ENCODE data around the gene KIF2A. TPM values are rescaled to one million over a fixed set of nuclear protein-coding genes. Genes with fewer than 3 reads are reported as not detected.
A peak's percentile ranks its signal among the peaks of the same experiment; 100 is the strongest.

KIF2A gene
- total and polyA plus RNA-seq, 2 of the 13 experiments (the other 11 are each of a cell fraction or from before 2014, with no cell fraction given), result 8.5 to 19.2 TPM

DNA sequence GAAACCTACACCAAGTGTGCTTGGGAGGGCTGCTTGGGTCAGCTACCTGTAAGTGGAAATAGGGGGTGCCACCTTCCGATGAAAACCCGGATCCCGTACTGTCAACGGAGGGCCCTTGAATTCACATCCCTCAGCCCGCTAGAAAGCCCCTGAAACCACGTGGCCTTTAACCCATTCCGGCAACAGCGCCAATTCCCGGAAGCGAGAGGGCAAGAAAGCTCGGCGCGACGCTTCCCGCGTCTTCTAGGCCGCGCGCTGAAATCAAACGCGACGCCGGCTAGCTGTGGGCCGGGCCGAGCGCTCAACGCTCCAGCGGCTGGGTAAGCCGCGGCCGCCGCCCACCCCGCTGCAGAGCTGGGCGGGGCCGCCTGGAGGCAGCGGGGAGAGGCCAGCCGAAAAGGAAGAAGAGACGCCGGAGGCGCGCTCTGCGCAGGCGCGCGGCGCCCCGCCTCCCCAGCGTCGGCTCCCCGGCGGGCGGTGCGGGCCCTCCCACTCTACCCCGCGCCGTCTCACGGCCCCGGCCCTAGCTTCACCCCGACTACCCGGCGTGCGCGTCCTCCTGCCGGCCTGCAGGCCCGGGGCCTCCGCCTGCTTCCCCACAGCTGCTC lies at the start of gene KIF2A (continued):
- TF ChIP-seq ZNF430 (CRISPR knock-in tag; IDR thresholded peaks at IDR 0.05) (peak; percentile 63; the same call in 1 of the 2 replicates), RCOR2 (CRISPR knock-in tag; IDR thresholded peaks at IDR 0.05) (no peak), MED13 (CRISPR knock-in tag; IDR thresholded peaks at IDR 0.05) (peak; percentile 37; the same call in 1 of the 2 replicates), ZNF816 (CRISPR knock-in tag; IDR thresholded peaks at IDR 0.05; ENCODE audit: borderline replicate concordance) (no peak), ZNF234 (CRISPR knock-in tag; conservative IDR thresholded peaks at IDR 0.05) (0 out of 2 replicates have a peak, but pooled peaks have one; percentile 40), RXRB (CRISPR knock-in tag; IDR thresholded peaks at IDR 0.05; ENCODE audit: borderline replicate concordance) (peak; percentile 51; the same call in 1 of the 2 replicates), ZNF644 (CRISPR knock-in tag; IDR thresholded peaks at IDR 0.05; ENCODE audit: low read depth) (no peak), ZNF781 (CRISPR knock-in tag; IDR thresholded peaks at IDR 0.05; ENCODE audit: borderline replicate concordance, not compliant biosample characterization) (peak; percentile 84), ERF (CRISPR knock-in tag; IDR thresholded peaks at IDR 0.05) (peak; percentile 91), PHF5A (CRISPR knock-in tag; IDR thresholded peaks at IDR 0.05; ENCODE audit: low read depth, unreplicated experiment) (no peak), ZSCAN29 (CRISPR knock-in tag; conservative IDR thresholded peaks at IDR 0.05) (peak; percentile 57; the same call in 1 of the 2 replicates), SALL1 (CRISPR knock-in tag; IDR thresholded peaks at IDR 0.05) (peak; percentile 80), MXD4 (CRISPR knock-in tag; IDR thresholded peaks at IDR 0.05) (peak; percentile 91), ZKSCAN8 (CRISPR knock-in tag; IDR thresholded peaks at IDR 0.05; ENCODE audit: borderline replicate concordance) (peak; percentile 49; the same call in 1 of the 2 replicates), SNAI1 (CRISPR knock-in tag; IDR thresholded peaks at IDR 0.05; ENCODE audit: borderline replicate concordance) (no peak), ZNF776 (CRISPR knock-in tag; IDR thresholded peaks at IDR 0.05) (peak; percentile 73), ZNF737 (CRISPR knock-in tag; IDR thresholded peaks at IDR 0.05; ENCODE audit: borderline replicate concordance) (no peak), SIN3B (IDR thresholded peaks at IDR 0.05; ENCODE audit: low read length) (no peak), NFIB (CRISPR knock-in tag; IDR thresholded peaks at IDR 0.05; ENCODE audit: borderline replicate concordance) (0 out of 2 replicates have a peak, but pooled peaks have one; percentile 70), ZSCAN25 (CRISPR knock-in tag; IDR thresholded peaks at IDR 0.05) (peak; percentile 19; the same call in 1 of the 2 replicates), SOX6 (IDR thresholded peaks at IDR 0.05) (no peak), SOX6 (CRISPR knock-in tag; IDR thresholded peaks at IDR 0.05) (peak; percentile 43; the same call in 1 of the 2 replicates), ZBTB34 (CRISPR knock-in tag; IDR thresholded peaks at IDR 0.05) (0 out of 2 replicates have a peak, but pooled peaks have one; percentile 68), SRSF9 (IDR thresholded peaks at IDR 0.05; ENCODE audit: borderline replicate concordance, insufficient read depth, low read depth, low read length, poor library complexity, severe bottlenecking) (no peak), GMEB2 (CRISPR knock-in tag; IDR thresholded peaks at IDR 0.05; ENCODE audit: low read depth) (no peak), ZNF253 (CRISPR knock-in tag; IDR thresholded peaks at IDR 0.05; ENCODE audit: borderline replicate concordance) (peak; percentile 89), ZNF282 (IDR thresholded peaks at IDR 0.05; ENCODE audit: partially characterized antibody) (no peak)
- TF ChIP-seq, protein P1, sequence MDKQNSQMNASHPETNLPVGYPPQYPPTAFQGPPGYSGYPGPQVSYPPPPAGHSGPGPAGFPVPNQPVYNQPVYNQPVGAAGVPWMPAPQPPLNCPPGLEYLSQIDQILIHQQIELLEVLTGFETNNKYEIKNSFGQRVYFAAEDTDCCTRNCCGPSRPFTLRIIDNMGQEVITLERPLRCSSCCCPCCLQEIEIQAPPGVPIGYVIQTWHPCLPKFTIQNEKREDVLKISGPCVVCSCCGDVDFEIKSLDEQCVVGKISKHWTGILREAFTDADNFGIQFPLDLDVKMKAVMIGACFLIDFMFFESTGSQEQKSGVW (CRISPR knock-in tag; IDR thresholded peaks at IDR 0.05; ENCODE audit: borderline replicate concordance), result no peak
